Neural crest cell (in vitro differentiated cells): Measurements from ENCODE around the gene SLIT2. TPM values are rescaled to one million over a fixed set of nuclear protein-coding genes. Genes with fewer than 3 reads are reported as not detected.

ENCODE experiments used
- DNase-seq: peaks from one replicate; pipeline ENCODE4 v3.0.0; 2021; ENCODE audit warnings: low read depth, mixed read lengths, low spot score
- H3K27ac Mint-ChIP-seq: one replicate; pipeline ENCODE4 v1.8.0; 2021; ENCODE audit warnings: mild to moderate bottlenecking, mixed read lengths; ENCODE audit not compliant: unreplicated experiment
- H3K27me3 Mint-ChIP-seq: 2 replicates; pipeline ENCODE4 v1.8.0; 2021; ENCODE audit warnings: low read depth, mild to moderate bottlenecking, mixed read lengths
- H3K36me3 Mint-ChIP-seq: 2 replicates; pipeline ENCODE4 v1.8.0; 2021; ENCODE audit warnings: low read depth, mild to moderate bottlenecking, mixed read lengths
- H3K4me1 Mint-ChIP-seq: 2 replicates; pipeline ENCODE4 v1.8.0; 2021; ENCODE audit warnings: mixed read lengths
- H3K4me3 Mint-ChIP-seq: one replicate; pipeline ENCODE4 v1.8.0; 2021; ENCODE audit warnings: mild to moderate bottlenecking, mixed read lengths
- H3K9me3 Mint-ChIP-seq: 2 replicates; pipeline ENCODE4 v1.8.0; 2021; ENCODE audit warnings: mixed read lengths
- CTCF ChIP-seq: fragments of 200-600 bp; sonication (generic); conservative IDR thresholded peaks from 2 replicates; pipeline ENCODE4 v1.5.0; 2021; ENCODE audit warnings: antibody characterized with exemption, mild to moderate bottlenecking
- total RNA-seq: library from RNA; stranded (reverse); gene quantifications from 2 replicates; pipeline ENCODE4 v1.2.1, GENCODE V29; 2021

SLIT2 gene
- total RNA-seq, 1 donor from 2014 or later: 22.1 TPM

- Mint-ChIP-seq H3K27me3 (no peaks in the 10 kb centered on the region), H3K4me1 (no peaks in the 10 kb centered on the region), H3K36me3 (peaks cover 3% of the 10 kb centered on the region), H3K9me3 (peaks cover 3% of the 10 kb centered on the region), H3K27ac (no peak overlapping the region), H3K4me3 (no peak overlapping the region)
- TF ChIP-seq CTCF: no peak
- DNase-seq: no peak
Observed at GRCh38 chr4:20237894-20238537, 13.7 kb upstream of the SLIT2 start.

GRCh38 chr4:20248155-20248558, 3.5 kb upstream of the SLIT2 start:
- Mint-ChIP-seq H3K4me1 (peaks cover 26% of the 10 kb centered on the region), H3K36me3 (peaks cover 3% of the 10 kb centered on the region), H3K27ac (no peak overlapping the region), H3K4me3 (peak overlapping the region; percentile 35), H3K27me3 (peaks cover 22% of the 10 kb centered on the region), H3K9me3 (peaks cover 4% of the 10 kb centered on the region)
- DNase-seq: no peak
- peak; percentile 76 for TF ChIP-seq CTCF

- Mint-ChIP-seq H3K9me3 (no peaks in the 10 kb centered on the region), H3K4me1 (peaks cover 32% of the 10 kb centered on the region), H3K36me3 (no peaks in the 10 kb centered on the region), H3K27ac (no peak overlapping the region), H3K27me3 (peaks cover 34% of the 10 kb centered on the region), H3K4me3 (peak overlapping the region; percentile 67)
- DNase-seq: no peak
- TF ChIP-seq CTCF: peak; percentile 57
Observed at GRCh38 chr4:20249333-20249732, 2.4 kb upstream of the SLIT2 start.

- no peaks in the 10 kb centered on the region for H3K9me3 Mint-ChIP-seq
Observed at GRCh38 chr4:20251031-20251795, 492 bp upstream of the SLIT2 start.

GRCh38 chr4:20252656-20253282, 1.1 kb downstream of the SLIT2 start:
- no peaks in the 10 kb centered on the region for H3K36me3 Mint-ChIP-seq
- no peaks in the 10 kb centered on the region for H3K9me3 Mint-ChIP-seq
- H3K4me3 Mint-ChIP-seq: peak overlapping the region; percentile 93
- H3K4me1 Mint-ChIP-seq: peaks cover 49% of the 10 kb centered on the region
- H3K27me3 Mint-ChIP-seq: peaks cover 61% of the 10 kb centered on the region
- DNase-seq: peak; percentile 23
- no peak overlapping the region for H3K27ac Mint-ChIP-seq
- no peak for TF ChIP-seq CTCF

More at GRCh38 chr4:20251031-20251795, 492 bp upstream of the SLIT2 start:
- peaks cover 45% of the 10 kb centered on the region for H3K4me1 Mint-ChIP-seq
- no peak for DNase-seq
- peaks cover 53% of the 10 kb centered on the region for H3K27me3 Mint-ChIP-seq
- H3K36me3 Mint-ChIP-seq: no peaks in the 10 kb centered on the region
- H3K27ac Mint-ChIP-seq: no peak overlapping the region
- H3K4me3 Mint-ChIP-seq: peak overlapping the region; percentile 93
- TF ChIP-seq CTCF: no peak
